Right renal pelvis (tissue), 4 donors: ENCODE measurements around the gene PRH2. TPM values are rescaled to one million over a fixed set of nuclear protein-coding genes. Genes with fewer than 3 reads are reported as not detected.

Experiments used
- DNase-seq, 4 donors: peaks; one replicate each; pipeline ENCODE4 v3.0.0-alpha.2; 2013; ENCODE audit warnings: low read depth in 4 of 4, low spot score in 3 of 4, missing footprints in 1 of 4
- polyA plus RNA-seq, 4 donors: library from polyadenylated mRNA; unstranded; fragments of 120-200 nt; gene quantifications; one replicate each; pipeline ENCODE4 v1.2.1, GENCODE V29; 2013; ENCODE audit not compliant: insufficient read length in 4 of 4

Gene PRH2
- polyA plus RNA-seq = under 1 TPM in 3 of 4 donors, not detected in 1; 0.23 to 0.41 (median 0.31) TPM

DNA sequence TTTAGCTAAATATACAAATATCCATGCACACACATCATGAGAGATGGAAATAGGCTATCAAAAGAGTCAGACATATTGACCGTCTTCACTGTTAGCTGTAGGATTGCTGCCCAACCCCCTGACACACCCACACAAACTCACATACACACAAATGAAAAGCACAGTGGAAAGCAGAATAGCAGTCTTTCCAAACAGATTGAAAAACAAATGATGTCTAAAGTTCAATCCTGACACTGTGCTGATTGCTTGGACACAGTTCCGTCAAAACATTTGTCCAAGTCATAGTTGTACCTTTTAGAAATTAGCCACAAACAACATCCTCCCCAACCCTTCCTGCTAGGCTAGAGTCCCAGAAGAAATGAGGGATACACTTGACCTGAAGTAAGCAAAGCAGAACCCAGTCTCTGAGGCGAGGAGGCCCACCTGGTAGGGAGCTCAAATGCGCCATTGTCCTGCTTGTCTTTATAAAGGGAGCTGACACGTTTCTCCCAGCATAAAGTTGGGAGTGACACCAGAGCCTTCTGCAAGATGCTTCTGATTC lies at the start of gene PRH2:
TSS of gene PRH2 (plus strand) at position 491 of the 541 bp plus-strand sequence. CDS start at position 529, 38 bp downstream.
- no peak for DNase-seq

DNA sequence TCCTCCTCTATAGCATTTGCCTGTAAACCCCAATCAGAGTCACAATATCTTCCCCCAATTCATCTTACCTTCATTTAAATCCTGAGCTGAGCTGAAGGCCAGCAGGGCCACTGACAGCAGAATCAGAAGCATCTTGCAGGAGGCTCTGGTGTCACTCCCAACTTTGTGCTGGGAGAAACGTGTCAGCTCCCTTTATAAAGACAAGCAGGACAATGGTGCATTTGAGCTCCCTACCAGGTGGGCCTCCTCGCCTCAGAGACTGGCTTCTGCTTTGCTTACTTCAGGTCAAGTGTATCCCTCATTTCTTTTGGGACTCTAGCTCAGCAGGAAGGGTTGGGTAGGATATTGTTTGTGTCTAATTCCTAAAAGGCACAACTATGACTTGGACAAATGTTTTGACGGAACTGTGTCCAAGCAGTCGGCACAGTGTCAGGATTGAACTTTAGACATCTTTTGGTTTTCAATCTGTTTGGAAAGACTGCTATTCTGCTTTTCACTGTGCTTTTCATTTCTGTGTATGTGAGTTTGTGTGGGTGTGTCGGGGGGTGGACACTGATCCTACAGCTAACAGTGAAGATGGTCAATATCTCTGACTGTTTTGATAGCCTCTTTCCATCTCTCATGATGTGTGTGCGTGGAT lies 44.8 kb upstream of the PRH2 start, which contains the start of gene PRH1:
TSS of gene PRH1 (minus strand) at position 170 of the 640 bp plus-strand sequence. CDS start at position 132, 38 bp downstream.
- DNase-seq = no peak

DNA sequence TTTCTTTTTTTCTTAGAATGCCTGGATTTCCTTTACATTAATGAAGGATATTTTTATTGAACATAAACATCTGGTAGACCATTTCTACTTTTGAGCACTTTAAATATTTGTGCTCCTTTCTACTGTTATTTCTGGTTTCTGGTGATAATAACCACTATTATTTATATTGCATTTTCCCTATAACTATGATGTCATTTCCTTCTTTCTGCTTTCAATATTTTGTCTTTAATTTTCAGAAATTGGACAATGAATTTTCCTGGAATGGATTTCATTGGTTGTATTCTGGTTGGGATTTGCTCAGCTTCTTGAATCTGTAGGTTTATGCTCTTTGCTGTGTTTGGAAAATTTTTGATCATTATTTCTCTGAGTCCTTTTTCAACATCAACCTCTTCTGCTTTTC lies 39.8 kb upstream of the PRH2 start:
- no peak for DNase-seq

DNA sequence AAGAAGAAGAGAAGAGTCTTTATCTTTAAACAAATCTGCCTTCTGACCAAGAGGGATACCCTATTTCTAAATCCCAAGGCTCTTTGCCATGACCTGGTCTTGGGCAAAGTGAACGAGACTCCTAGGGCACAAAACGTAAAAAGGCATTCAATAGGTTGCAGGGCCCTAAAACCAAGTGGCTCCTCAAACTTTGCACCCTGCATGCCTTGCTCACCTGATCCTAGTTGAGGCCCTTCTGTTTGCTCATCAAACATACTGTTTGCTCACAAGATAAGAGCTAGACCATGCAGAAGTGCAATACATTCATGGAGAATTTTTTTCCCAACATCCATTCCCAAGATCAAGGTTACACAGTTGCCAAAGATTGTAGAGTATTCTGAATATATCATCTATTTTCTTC lies 37.1 kb upstream of the PRH2 start:
- no peak for DNase-seq

DNA sequence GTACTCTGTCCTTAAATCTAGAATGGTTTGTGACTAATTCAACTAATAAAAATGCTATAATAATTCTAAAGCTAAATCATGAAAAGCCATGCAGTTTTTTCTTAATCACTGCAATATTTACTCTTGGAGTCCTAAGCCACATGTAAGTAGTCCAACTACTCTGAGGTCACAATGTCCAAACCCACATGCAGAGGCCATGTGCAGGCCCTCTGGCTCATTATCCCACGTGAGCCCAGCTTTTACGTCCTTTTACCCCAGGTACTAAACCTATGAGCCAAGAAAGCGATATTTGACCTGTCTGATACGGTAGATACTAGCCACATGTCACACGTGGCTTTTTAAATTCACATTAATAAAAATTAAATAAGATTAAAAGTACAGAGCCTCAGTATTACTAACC lies 32.2 kb upstream of the PRH2 start:
- no peak for DNase-seq

DNA sequence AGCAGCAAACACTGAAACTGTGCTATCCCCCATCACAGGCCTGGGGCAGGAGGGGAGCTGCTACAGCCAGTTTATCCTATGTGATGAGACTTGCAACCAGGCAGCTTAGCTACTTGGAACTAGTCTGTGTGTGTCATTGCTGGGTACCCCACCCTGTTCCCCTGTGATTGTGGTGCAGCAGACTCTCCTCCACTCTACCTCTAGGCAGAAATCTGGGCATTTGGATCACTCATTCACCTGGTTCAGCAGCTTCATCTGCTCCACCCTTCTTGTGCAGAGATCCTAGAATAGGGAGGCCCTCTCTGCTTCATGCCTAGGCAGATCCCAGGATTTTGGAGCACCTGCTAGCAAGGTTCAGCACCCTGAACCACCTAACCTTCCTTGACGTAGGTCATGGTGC lies 28.5 kb upstream of the PRH2 start:
- no peak for DNase-seq

DNA sequence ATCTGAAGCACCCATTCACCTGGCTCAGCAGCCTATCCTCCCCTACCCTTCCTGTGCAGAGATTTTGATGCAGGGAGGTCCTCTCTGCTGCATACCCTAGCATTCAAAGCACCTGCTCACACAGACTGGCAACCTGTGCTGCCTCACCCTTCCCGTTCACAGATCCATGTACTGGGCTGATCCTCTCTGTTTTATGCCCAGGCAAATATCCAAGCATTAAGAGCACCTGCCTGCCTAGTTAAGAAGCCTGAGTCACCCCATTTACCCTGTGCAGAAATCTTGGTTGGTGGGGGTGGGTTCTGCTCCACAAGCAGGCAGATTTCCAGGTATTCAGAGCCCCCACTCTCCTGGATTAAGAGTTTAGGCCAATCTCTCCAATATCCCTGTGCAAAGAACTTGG lies 28.1 kb upstream of the PRH2 start:
- DNase-seq = no peak

DNA sequence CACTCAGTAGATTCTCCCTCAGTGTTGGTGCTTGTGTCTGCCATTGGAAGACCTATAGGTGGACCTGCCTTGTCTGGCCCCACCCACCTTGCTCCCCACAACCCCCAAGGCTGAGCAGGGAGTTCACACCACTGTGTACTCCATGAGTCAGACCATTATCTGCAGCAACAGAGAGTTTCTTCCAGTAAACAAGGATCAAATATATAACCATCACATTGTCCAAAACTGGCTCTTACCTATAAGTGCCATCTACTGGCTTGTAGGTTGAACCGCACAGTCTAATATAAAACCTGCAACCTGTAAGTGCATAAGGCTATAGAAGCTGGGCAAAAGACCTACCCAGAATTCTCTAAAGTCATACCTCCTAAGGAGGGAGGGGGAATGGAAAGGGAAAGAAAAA lies 27.6 kb upstream of the PRH2 start:
- DNase-seq = no peak

DNA sequence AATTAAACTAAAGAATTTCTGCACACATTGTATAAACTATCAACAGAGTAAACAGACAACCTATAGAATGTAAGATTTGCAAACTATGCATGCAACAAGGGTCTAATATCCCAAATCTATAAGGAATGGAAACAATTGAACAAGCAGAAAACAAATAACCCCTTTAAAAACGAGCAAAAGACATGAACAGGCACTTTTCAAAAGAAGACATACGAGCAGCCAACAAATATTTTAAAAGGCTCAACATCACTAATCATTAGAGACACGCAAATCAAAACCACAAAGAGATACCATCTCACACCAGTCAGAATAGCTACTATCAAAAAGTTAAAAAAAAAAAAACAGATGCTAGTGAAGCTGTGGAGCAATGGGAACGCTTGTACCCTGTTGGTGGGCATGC lies 24.4 kb upstream of the PRH2 start:
- DNase-seq = no peak

DNA sequence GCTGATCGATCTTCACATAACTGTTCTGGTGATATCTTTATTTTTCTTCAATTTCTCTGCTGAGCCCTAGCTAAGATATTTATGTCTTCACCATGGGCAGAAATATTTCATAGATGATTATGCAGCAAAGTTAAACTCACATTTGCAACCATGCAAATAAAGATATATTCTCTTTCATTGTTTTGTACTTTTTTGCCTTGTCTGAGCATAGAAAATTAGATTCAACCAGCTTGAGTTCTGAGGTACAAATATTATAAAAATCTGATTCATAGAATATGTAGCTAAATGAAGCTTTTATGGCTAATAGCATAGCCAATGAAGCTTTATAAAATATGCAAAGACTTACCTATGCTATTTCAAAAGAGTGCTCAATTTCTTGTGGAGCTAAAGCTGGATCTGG lies 19.6 kb upstream of the PRH2 start, which contains the start of gene TAS2R13:
TSS of gene TAS2R13 (minus strand) at position 101 of the 400 bp plus-strand sequence. CDS start 264 bp downstream, outside the sequence.
- DNase-seq = no peak

DNA sequence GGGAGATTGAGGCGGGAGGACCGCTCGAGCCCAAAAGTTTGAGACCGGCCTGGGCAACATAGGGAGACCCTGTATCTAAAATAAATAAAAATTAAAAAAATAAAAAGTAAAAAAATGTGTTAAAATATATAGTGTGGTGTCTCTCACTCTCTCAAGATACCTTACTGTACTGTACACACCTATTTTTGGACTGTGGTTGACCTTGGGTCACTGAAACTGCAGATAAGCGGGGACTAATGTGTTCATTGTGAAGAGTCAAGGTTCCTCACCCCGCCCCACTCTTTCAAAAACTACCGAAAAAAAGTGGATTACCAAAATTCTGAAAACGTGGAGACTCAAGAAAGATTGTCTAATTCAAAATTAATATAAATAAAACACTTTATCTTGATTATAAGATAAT lies 18.7 kb upstream of the PRH2 start:
- DNase-seq = no peak

DNA sequence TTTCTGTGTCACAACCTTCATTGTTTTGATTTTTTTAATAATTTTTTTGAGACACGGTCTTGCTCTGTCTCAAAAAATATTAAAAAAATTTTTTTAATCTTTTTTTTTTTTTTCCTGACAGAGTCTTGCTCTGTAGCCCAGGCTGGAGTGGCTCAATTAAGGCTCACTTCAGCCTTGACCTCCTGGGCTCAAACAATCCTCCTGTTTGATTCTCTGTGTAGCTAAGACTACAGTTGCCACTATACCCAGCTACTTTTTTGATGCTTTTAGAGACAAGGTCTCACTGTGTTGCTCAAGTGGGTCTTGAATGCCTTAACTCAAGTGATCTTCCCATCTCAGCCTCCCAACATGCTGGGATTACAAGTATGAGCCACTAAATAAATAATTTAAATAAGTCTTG lies 9.2 kb upstream of the PRH2 start:
- no peak for DNase-seq

DNA sequence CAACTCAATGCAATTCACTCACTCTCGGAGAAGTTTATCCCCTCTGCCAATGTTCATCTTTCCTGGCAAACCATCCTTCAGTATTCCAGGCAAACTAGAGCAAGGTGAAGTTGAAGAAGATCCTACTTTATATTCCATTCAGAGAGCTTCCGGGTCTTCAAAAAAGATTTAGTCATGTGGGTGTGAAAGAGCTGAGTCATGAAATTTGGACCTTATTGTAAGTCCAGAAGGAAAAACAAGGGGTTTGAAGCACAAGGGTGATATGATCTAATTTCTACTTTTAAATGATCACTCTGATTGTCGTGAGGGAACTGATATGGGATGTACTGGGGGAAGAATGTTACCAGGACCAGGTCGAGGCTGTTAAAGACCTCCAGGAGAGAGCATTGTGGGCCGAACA lies 2.8 kb upstream of the PRH2 start:
- DNase-seq = no peak

DNA sequence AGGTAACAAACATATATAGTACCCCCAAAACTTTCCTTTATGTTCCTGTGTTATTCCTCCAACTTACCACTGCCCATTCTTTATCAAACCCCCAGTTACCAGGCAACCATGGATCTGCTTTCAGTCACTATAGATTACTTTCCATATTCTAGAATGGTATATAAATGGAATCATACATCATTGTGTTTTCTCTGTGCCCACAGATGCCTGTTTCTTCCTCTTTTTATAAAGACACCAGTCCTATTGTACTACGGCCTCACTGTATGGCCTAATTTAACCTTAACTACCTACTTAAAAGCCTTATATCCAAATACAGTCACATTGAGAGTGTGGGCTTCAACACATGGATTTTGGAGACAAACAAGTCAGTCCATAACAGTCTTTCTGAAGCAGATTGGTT lies 7.5 kb downstream of the PRH2 start:
- no peak for DNase-seq

DNA sequence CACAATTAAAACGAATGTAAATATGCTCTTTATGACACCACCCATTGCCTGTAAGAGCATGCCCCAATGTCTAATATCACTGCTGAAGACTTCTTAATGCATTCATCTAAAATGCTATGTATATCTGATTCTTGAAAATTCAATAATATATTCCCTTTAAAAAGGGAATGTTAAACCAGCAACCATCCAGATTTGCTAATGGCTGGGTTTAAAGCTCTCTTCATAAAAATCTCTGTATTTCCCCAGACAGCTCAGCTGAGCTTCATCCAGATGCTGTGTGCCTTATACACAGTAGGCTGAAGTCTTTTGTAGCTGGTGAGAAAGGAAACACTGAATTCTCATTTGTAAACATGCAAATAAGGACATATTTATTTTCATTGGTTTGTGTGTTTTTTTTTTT lies 10.1 kb downstream of the PRH2 start, which contains the start of gene TAS2R14:
TSS of gene TAS2R14 (minus strand) at position 101 of the 400 bp plus-strand sequence. CDS start at position 45, 56 bp downstream.
- DNase-seq = no peak

DNA sequence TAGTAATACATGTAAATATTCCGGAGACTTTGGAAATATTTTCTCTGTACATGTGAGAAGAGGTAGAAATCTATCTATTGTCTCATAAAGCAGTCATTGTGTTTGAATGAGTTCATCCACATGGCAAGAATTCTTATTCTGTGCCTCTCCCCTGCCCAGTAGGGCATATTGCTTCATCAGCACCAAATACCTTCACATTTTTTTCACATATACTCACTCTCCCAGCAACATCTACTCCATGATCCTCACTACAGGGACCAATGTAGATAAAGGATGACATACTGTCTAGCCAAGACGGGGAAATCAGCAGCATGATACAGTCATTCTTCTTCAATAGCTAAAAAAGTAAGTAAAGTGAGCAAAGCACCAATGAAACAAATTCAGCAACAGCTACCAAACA lies 11.4 kb downstream of the PRH2 start:
- no peak for DNase-seq

DNA sequence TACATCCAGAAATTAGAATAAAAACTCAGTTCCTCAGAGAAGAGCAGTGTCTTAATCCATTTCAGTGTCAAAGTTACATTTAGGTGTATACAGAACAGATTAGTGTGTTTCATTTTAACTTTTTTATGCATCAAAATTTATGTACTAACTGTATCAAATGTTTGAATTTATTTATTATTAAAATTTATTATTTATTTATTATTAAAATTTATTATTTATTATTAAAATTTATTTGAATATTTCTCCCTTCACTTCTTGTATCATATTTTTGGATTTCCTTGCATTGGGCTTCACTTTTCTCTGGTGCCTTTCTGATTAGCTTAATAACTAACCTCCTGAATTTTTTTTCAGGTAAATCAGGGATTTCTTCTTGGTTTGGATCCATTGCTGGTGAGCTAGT lies 12.3 kb downstream of the PRH2 start:
- DNase-seq = no peak

DNA sequence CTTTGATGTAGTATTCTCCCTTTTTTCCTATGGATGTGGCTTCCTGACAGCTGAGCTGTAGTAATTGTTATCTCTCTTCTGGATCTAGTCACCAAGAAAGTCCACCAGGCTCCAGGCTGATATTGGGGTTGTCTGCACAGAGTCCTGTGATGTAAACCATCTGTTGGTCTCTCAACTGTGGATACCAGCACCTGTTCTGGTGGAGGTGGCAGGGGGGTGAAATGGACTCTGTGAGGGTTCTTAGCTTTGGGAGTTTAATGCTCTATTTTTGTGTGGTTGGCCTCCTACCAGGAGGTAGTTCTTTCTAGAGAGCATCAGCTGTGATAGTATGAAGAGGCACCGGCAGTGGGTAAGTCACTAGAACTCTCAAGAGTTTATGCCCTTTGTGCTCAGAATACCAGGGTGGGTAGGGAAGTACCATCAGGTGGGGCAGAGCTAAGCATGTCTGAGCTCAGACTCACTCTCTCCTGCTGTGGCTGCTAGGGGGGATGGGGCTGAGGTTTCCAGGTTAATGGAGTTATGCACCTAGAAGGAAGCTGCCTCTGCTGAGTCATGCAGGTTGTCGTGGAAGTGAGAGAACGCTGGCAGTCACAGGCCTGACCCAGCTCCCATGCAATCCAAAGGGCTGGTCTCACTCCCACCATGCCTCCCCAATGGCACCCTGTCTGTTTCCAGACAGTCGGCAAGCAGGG lies 13.0 kb downstream of the PRH2 start:
- DNase-seq = peak in 1 of 4 donors; percentile 2

DNA sequence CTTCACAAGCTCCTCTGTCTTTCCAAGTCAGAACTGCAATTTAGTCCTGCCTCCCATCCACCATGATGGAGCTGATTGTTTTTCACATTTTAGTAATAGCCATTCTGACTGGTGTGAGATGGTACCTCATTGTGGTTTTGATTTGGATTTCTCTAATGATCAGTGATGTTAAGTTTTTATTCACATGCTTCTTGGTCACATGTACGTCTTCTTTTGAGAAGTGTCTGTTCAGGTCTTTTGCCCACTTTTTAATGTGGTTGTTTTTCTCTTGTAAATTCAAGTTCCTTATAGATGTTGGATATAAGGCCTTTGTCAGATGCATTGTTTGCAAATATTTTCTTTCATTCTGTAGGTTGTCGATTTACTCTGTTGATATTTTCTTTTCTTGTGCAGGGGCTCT lies 14.1 kb downstream of the PRH2 start:
- no peak for DNase-seq

DNA sequence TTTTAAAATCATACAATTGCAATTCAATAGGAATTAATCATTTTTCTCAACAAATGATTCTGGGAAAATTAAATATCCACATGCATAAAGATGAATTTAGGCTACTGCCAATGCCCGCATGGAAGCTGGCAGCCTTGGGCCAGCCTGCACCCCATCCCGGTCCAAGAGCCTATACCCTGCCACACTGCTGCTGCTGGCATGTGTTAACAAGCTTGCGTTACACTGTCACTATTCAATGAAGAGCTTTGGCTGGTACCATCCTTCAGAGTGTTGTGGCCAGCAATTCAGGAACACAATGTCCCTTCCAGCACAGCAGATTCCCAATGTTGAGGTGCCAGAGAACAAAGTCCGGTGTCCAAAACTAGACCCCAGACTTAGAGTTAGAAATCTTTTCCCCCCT lies 23.6 kb downstream of the PRH2 start:
- no peak for DNase-seq

DNA sequence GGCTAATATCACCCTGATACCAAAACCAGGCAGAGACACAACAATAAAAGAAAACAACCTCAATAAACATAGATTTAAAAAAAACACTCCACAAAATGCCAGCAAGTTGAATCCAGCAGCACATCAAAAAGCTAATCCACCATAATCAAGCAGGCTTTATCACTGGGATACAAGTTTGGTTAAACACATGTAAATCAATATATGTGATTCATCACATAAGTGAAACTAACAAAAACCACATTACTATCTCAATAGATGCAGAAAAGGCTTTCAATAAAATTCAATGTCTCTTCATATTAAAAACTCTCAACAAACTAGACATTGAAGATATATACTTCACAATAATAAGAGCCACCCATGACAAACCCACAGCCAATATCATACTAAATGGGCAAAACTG lies 27.0 kb downstream of the PRH2 start:
- no peak for DNase-seq

DNA sequence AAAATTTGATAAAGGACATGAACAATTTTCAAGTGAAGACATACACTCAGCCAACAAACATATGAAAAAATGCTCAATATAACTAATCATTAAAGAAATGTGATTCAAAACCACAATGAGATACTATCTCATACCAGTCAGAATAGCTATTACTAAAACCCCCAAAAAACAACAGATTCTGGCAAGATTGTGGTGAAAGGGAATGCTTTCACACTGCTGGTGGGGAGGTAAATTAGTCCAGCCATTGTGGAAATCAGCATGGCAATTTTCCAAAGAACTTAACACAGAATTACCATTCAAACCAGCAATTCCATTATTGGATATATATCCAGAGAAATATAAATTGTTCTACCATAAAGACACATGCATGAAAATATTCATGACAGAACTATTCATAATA lies 28.7 kb downstream of the PRH2 start:
- DNase-seq = no peak
